Liver (tissue), 9 donors: ENCODE measurements around the gene DNAAF5. TPM values are rescaled to one million over a fixed set of nuclear protein-coding genes. Genes with fewer than 3 reads are reported as not detected.

Source experiments
- DNase-seq: peaks from one replicate; pipeline ENCODE4 v3.0.0-alpha.2; 2017; ENCODE audit warnings: low spot score
- H3K27ac ChIP-seq, 2 donors: one replicate each; pipeline ENCODE4 v1.7.0; 2013; ENCODE audit warnings: inconsistent platforms in 2 of 2, low read length in 2 of 2, control low read depth in 1 of 2, low read depth in 1 of 2, mild to moderate bottlenecking in 1 of 2
- H3K27me3 ChIP-seq, 4 donors: one replicate each; pipeline versions ENCODE4 v1.6.1 to v1.7.0; 2013; ENCODE audit warnings: low read length in 3 of 4, inconsistent platforms in 1 of 4, mild to moderate bottlenecking in 1 of 4, moderate library complexity in 1 of 4; ENCODE audit not compliant: control insufficient read depth in 4 of 4, insufficient read depth in 4 of 4
- H3K36me3 ChIP-seq, 4 donors: one replicate each; pipeline versions ENCODE4 v1.6.1 to v1.7.0; 2013; ENCODE audit warnings: low read length in 3 of 4, mild to moderate bottlenecking in 3 of 4, low read depth in 1 of 4, moderate library complexity in 1 of 4; ENCODE audit not compliant: control insufficient read depth in 4 of 4, insufficient read depth in 3 of 4
- H3K4me1 ChIP-seq, 4 donors: one replicate each; pipeline versions ENCODE4 v1.6.1 to v1.7.0; 2013; ENCODE audit warnings: low read length in 3 of 4, mild to moderate bottlenecking in 3 of 4, moderate library complexity in 1 of 4; ENCODE audit not compliant: control insufficient read depth in 4 of 4, insufficient read depth in 4 of 4
- H3K4me3 ChIP-seq, 3 donors: one replicate each; pipeline versions ENCODE4 v1.6.1 to v1.7.0; 2013; ENCODE audit warnings: low read length in 3 of 3, control low read depth in 1 of 3, low read depth in 1 of 3, mild to moderate bottlenecking in 1 of 3
- H3K9ac ChIP-seq, 2 donors: one replicate each; pipeline ENCODE4 v1.7.0; 2013; ENCODE audit warnings: low read length in 2 of 2, mild to moderate bottlenecking in 2 of 2, moderate library complexity in 2 of 2, control low read depth in 1 of 2, low read depth in 1 of 2
- H3K9me3 ChIP-seq, 4 donors: one replicate each; pipeline versions ENCODE4 v1.6.1 to v1.7.0; 2013; ENCODE audit warnings: low read length in 3 of 4; ENCODE audit not compliant: control insufficient read depth in 4 of 4
- EGR1 ChIP-seq, 2 donors: IDR thresholded peaks; 2 replicates each; pipeline ENCODE4 v1.6.1; 2016 to 2018; ENCODE audit warnings: antibody characterized with exemption in 2 of 2, low read depth in 2 of 2
- FOXA1 ChIP-seq: IDR thresholded peaks from 2 replicates; pipeline ENCODE4 v1.6.1; 2016; ENCODE audit warnings: antibody characterized with exemption
- FOXA2 ChIP-seq: IDR thresholded peaks from 2 replicates; pipeline ENCODE4 v1.6.1; 2016; ENCODE audit warnings: antibody characterized with exemption
- GABPA ChIP-seq, 2 donors: IDR thresholded peaks in 1 of 2; conservative IDR thresholded peaks in 1 of 2; 2 replicates each; pipeline ENCODE4 v1.6.1; 2016; ENCODE audit warnings: antibody characterized with exemption in 2 of 2, mild to moderate bottlenecking in 1 of 2, moderate library complexity in 1 of 2
- HNF4A ChIP-seq, 2 donors: conservative IDR thresholded peaks; 2 replicates each; pipeline ENCODE4 v1.6.1; 2016; ENCODE audit warnings: antibody characterized with exemption in 2 of 2, mild to moderate bottlenecking in 2 of 2
- HNF4G ChIP-seq: IDR thresholded peaks from 2 replicates; pipeline ENCODE4 v1.6.1; 2016; ENCODE audit warnings: antibody characterized with exemption
- JUND ChIP-seq, 2 donors: IDR thresholded peaks; 2 replicates each; pipeline ENCODE4 v1.6.1; 2016; ENCODE audit warnings: antibody characterized with exemption in 2 of 2
- NR2F2 ChIP-seq: IDR thresholded peaks from 2 replicates; pipeline ENCODE4 v1.6.1; 2016; ENCODE audit warnings: antibody characterized with exemption
- RAD21 ChIP-seq, 2 donors: IDR thresholded peaks; 2 replicates each; pipeline ENCODE4 v1.6.1; 2016; ENCODE audit warnings: antibody characterized with exemption in 2 of 2, mild to moderate bottlenecking in 2 of 2
- RXRA ChIP-seq, 2 donors: IDR thresholded peaks; 2 replicates each; pipeline ENCODE4 v1.6.1; 2017 to 2018; ENCODE audit warnings: antibody characterized with exemption in 2 of 2, mild to moderate bottlenecking in 1 of 2
- SP1 ChIP-seq: IDR thresholded peaks from 2 replicates; pipeline ENCODE4 v1.6.1; 2018; ENCODE audit warnings: antibody characterized with exemption, mild to moderate bottlenecking
- TAF1 ChIP-seq: conservative IDR thresholded peaks from 2 replicates; pipeline ENCODE4 v1.6.1; 2016; ENCODE audit warnings: antibody characterized with exemption, mild to moderate bottlenecking
- YY1 ChIP-seq: IDR thresholded peaks from 2 replicates; pipeline ENCODE4 v1.6.1; 2016; ENCODE audit warnings: antibody characterized with exemption, mild to moderate bottlenecking
- WGBS: extraction: QIAGEN DNeasy Blood & Tissue Kit; methylation state at CpG from one replicate; pipeline ENCODE4 v1.1.7; 2013; 5-methylcytosine and 5-hydroxymethylcytosine counted together
- polyA plus RNA-seq, 2 donors: library from polyadenylated mRNA; stranded (reverse) in 1 of 2; unstranded in 1 of 2; fragments of 200-250 nt in 1 of 2; fragments of >200 nt in 1 of 2; fragmentation: Nextera tagmentation in 1 of 2; extraction: Ambion mirVana in 1 of 2; gene quantifications; one replicate each; pipeline versions ENCODE4 v1.2.1 to v1.2.3, GENCODE V29; 2013 to 2015
- total RNA-seq, 2 donors: library from RNA; depleted of rRNA; stranded (reverse); fragments of >200 nt; gene quantifications; one replicate each; pipeline ENCODE4 v1.2.3, GENCODE V29; 2014
- TF ChIP-seq, protein P1 (sequence below): fragments of 150-350 bp; IDR thresholded peaks from 2 replicates; pipeline ENCODE4 v1.5.1; 2017; ENCODE audit warnings: improper control_type of control experiment, low read depth, low read length; ENCODE audit not compliant: missing input control
- TF ChIP-seq, protein P2 (sequence below): IDR thresholded peaks from 2 replicates; pipeline ENCODE4 v1.6.1; 2016; ENCODE audit warnings: antibody characterized with exemption
- TF ChIP-seq, protein P3 (sequence below): IDR thresholded peaks from 2 replicates; pipeline ENCODE4 v1.6.1; 2016; ENCODE audit warnings: antibody characterized with exemption
- TF ChIP-seq, protein P4 (sequence below): IDR thresholded peaks from 2 replicates; pipeline ENCODE4 v1.6.1; 2016; ENCODE audit warnings: antibody characterized with exemption, mild to moderate bottlenecking
- TF ChIP-seq, protein P5 (sequence below): IDR thresholded peaks from 2 replicates; pipeline ENCODE4 v1.6.1; 2016; ENCODE audit warnings: antibody characterized with exemption
- donor health status: healthy.
- donor health status: healthy.
- donor health status: healthy.
- donor health status: healthy.
- donor health status: healthy.

The DNAAF5 gene
- total and polyA plus RNA-seq, 4 donors, result 3.1 to 11.1 (median 9.5) TPM

DNA sequence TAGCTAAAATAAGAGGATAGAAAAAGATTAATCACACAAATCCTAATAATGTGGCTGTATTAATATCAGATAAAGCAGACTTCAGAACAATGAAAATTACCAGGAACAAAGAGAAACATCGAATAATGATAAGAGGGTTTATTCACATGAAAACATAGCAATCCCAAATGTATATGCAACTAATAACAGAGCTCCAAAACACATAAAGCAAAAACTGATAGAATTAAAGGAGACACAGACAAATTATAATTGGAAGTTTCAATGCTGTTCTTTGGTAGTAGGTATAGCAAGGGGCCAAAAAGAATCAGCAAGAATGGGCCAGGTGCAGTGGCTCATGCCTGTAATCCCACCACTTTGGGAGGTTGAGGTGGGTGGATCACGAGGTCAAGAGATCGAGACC is 23.4 kb upstream of the DNAAF5 start:
- H3K9me3 ChIP-seq, result peaks cover 0 to 2% (median 0%) of the 10 kb centered on the region in 4 donors
- no peak overlapping the region for H3K9ac ChIP-seq
- peaks cover 0 to 3% (median 0%) of the 10 kb centered on the region in 4 donors for H3K4me1 ChIP-seq
- no peak for DNase-seq
- TF ChIP-seq GABPA (IDR thresholded peaks at IDR 0.05 in 1 of 2, conservative IDR thresholded peaks at IDR 0.05 in 1 of 2), result no peak
- TF ChIP-seq JUND (IDR thresholded peaks at IDR 0.05), result no peak
- TF ChIP-seq FOXA1, result no peak
- no peak for TF ChIP-seq HNF4A (conservative IDR thresholded peaks at IDR 0.05)
- TF ChIP-seq, protein P1, sequence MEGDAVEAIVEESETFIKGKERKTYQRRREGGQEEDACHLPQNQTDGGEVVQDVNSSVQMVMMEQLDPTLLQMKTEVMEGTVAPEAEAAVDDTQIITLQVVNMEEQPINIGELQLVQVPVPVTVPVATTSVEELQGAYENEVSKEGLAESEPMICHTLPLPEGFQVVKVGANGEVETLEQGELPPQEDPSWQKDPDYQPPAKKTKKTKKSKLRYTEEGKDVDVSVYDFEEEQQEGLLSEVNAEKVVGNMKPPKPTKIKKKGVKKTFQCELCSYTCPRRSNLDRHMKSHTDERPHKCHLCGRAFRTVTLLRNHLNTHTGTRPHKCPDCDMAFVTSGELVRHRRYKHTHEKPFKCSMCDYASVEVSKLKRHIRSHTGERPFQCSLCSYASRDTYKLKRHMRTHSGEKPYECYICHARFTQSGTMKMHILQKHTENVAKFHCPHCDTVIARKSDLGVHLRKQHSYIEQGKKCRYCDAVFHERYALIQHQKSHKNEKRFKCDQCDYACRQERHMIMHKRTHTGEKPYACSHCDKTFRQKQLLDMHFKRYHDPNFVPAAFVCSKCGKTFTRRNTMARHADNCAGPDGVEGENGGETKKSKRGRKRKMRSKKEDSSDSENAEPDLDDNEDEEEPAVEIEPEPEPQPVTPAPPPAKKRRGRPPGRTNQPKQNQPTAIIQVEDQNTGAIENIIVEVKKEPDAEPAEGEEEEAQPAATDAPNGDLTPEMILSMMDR, result no peak
- TF ChIP-seq SP1, result no peak
- no peak for TF ChIP-seq RAD21 (IDR thresholded peaks at IDR 0.05)
- no peak for TF ChIP-seq RXRA (IDR thresholded peaks at IDR 0.05)
- TF ChIP-seq, protein P2, sequence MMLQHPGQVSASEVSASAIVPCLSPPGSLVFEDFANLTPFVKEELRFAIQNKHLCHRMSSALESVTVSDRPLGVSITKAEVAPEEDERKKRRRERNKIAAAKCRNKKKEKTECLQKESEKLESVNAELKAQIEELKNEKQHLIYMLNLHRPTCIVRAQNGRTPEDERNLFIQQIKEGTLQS, result no peak
- no peak for TF ChIP-seq YY1
- TF ChIP-seq EGR1 (IDR thresholded peaks at IDR 0.05; ENCODE audit: low read depth in 2 of 2), result no peak
- TF ChIP-seq HNF4G, result no peak
- no peak for TF ChIP-seq NR2F2
- TF ChIP-seq, protein P3, sequence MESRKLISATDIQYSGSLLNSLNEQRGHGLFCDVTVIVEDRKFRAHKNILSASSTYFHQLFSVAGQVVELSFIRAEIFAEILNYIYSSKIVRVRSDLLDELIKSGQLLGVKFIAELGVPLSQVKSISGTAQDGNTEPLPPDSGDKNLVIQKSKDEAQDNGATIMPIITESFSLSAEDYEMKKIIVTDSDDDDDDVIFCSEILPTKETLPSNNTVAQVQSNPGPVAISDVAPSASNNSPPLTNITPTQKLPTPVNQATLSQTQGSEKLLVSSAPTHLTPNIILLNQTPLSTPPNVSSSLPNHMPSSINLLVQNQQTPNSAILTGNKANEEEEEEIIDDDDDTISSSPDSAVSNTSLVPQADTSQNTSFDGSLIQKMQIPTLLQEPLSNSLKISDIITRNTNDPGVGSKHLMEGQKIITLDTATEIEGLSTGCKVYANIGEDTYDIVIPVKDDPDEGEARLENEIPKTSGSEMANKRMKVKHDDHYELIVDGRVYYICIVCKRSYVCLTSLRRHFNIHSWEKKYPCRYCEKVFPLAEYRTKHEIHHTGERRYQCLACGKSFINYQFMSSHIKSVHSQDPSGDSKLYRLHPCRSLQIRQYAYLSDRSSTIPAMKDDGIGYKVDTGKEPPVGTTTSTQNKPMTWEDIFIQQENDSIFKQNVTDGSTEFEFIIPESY, result no peak
- TF ChIP-seq, protein P4, sequence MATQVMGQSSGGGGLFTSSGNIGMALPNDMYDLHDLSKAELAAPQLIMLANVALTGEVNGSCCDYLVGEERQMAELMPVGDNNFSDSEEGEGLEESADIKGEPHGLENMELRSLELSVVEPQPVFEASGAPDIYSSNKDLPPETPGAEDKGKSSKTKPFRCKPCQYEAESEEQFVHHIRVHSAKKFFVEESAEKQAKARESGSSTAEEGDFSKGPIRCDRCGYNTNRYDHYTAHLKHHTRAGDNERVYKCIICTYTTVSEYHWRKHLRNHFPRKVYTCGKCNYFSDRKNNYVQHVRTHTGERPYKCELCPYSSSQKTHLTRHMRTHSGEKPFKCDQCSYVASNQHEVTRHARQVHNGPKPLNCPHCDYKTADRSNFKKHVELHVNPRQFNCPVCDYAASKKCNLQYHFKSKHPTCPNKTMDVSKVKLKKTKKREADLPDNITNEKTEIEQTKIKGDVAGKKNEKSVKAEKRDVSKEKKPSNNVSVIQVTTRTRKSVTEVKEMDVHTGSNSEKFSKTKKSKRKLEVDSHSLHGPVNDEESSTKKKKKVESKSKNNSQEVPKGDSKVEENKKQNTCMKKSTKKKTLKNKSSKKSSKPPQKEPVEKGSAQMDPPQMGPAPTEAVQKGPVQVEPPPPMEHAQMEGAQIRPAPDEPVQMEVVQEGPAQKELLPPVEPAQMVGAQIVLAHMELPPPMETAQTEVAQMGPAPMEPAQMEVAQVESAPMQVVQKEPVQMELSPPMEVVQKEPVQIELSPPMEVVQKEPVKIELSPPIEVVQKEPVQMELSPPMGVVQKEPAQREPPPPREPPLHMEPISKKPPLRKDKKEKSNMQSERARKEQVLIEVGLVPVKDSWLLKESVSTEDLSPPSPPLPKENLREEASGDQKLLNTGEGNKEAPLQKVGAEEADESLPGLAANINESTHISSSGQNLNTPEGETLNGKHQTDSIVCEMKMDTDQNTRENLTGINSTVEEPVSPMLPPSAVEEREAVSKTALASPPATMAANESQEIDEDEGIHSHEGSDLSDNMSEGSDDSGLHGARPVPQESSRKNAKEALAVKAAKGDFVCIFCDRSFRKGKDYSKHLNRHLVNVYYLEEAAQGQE, result no peak
- TF ChIP-seq FOXA2, result no peak
- TF ChIP-seq, protein P5, sequence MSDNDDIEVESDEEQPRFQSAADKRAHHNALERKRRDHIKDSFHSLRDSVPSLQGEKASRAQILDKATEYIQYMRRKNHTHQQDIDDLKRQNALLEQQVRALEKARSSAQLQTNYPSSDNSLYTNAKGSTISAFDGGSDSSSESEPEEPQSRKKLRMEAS, result no peak
- no peak for TF ChIP-seq TAF1
- H3K27me3 ChIP-seq, result no peaks in the 10 kb centered on the region
- WGBS, result 99% methylated on average over 3 of the region's 3 CpGs
- H3K4me3 ChIP-seq, result no peak overlapping the region
- no peak overlapping the region for H3K27ac ChIP-seq
- H3K36me3 ChIP-seq, result no peaks in the 10 kb centered on the region
